Measurements from ENCODE around the gene PIBF1.

GRCh38 chr13:72740015-72740414, 41.9 kb upstream of the PIBF1 start:
- TF ChIP-seq CTCF (IDR thresholded peaks at IDR 0.05; ENCODE audit: low read depth, low read length, missing input control) (no peak), RAD21 (IDR thresholded peaks at IDR 0.05) (no peak), YY1 (IDR thresholded peaks at IDR 0.05) (no peak), RXRA (IDR thresholded peaks at IDR 0.05) (no peak), SP1 (IDR thresholded peaks at IDR 0.05) (no peak), TAF1 (conservative IDR thresholded peaks at IDR 0.05) (no peak), JUND (IDR thresholded peaks at IDR 0.05) (no peak)
- TF ChIP-seq, protein P1, sequence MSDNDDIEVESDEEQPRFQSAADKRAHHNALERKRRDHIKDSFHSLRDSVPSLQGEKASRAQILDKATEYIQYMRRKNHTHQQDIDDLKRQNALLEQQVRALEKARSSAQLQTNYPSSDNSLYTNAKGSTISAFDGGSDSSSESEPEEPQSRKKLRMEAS (IDR thresholded peaks at IDR 0.05) = no peak
- TF ChIP-seq, protein P2, sequence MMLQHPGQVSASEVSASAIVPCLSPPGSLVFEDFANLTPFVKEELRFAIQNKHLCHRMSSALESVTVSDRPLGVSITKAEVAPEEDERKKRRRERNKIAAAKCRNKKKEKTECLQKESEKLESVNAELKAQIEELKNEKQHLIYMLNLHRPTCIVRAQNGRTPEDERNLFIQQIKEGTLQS (IDR thresholded peaks at IDR 0.05) = no peak
